T-helper 22 cell (primary cell): ENCODE measurements around the gene BLM.
"Not testable (repeated sequence)": the region's sequence is repeated elsewhere in the genome, so short reads cannot be mapped to it uniquely, and the experiment has no call there.

ENCODE experiments used
- DNase-seq: peaks from one replicate; pipeline ENCODE4 v3.0.0-alpha.2; 2020; ENCODE audit warnings: low read depth

The BLM gene

DNA sequence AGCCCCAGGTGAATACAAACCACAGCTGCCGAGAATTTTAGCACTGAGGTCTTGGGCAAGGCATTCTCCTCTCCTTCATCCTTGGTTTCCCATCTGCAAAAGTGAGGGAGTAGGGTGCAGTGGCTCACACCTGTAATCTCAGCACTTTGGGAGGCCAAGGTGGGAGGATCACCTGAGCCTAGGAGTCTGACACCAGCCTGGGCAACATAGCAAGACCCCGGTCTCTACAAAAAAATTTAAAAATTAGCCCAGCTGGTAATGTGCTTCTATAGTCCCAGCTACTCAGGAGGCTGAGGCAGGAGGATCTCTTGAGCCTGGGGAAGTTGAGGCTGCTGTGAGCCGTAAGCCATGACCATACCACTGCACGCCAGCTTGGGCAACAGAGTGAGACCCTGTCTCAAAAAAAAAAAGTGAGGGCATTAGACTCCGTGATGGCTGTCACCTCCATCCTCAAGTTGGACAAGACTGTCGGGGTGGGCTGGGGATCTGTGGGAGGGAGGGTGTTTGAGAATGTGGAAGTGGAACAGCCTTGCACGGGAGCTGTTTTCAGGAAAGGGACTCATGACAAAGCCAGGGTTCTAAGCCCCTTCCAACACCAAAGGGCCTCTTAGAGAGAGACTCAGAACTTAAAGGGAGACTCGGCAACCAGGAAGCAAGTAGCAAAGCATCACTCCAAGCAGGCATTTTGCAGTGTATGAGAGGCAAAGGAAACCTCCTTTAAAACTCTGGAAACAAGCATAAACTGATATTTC is 105.2 kb downstream of the BLM start:
- DNase-seq = no peak

DNA sequence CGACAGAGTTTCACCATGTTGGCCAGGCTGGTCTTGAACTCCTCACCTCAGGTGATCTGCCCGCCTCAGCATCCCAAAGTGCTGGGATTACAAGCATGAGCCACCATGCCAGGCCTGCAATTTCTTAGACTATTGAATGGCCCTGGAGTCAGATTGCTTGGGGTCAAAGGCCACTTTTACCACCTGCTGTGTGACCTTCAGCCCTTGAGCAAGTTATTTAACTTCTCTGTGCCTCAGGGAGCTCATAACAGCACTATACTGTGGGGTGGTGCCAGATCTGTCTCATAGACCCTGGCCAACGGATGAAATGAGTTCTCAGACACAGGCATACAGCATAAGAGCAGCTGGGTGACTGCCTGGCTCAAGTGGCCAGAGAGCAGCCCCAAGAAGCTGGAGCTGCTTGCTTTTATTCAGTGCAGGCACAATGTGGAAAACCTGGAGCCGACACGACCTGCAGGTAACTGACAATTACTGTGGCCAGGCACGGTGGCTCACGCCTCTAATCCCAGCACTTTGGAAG is 106.4 kb downstream of the BLM start:
- no peak for DNase-seq

GRCh38 chr15:90825115-90825899 is 108.2 kb downstream of the BLM start:
- DNase-seq = not testable (repeated sequence)

GRCh38 chr15:90826206-90826885 is 109.2 kb downstream of the BLM start:
- DNase-seq = not testable (repeated sequence)

- DNase-seq = no peak
These were observed 109.8 kb downstream of the BLM start for GRCh38 chr15:90826886-90827435.

DNA sequence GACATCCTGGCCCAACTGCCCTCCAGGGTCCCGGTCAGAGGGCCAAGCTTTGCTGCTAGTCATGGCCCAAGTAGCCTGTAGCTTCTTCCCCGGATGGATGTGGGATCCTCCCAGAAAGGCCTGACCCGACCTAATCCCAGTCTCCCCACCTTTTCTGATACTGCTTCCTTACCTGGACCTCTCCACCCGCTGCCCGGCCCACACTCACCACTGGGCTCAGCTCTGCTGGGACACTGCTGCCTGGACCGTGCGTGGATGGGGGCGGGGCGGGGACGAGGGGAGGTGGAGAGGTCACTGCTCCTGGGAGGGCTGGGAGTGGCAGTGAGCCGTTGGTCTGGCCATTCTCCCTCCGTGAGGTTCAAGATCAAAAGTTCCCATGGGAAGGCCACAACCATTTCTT is 111.0 kb downstream of the BLM start:
- DNase-seq = no peak

GRCh38 chr15:90829126-90829525 is 112.0 kb downstream of the BLM start:
- DNase-seq = no peak

GRCh38 chr15:90829942-90830440 is 112.8 kb downstream of the BLM start:
- DNase-seq = no peak

DNA sequence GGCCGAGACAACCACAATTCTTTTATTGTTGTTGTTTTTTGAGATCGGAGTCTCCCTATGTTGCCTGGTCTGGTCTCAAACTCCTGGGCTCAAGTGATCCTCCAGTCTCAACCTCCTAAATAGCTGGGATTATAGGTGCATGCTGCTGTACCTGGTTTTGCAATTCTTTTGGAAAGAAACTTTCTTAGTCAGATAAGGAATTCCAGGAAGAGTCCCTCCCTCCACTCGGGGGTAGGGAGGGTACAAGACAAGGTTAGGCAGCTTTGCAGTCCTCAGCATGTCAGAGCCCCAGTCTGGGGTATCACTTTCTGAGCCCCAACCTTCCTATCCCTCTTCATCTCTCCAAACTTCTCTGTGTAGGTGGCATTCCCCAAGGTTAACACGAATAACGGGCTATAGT is 117.5 kb downstream of the BLM start:
- no peak for DNase-seq

- DNase-seq = no peak
These were observed 119.2 kb downstream of the BLM start for GRCh38 chr15:90836296-90836871.

- no peak for DNase-seq
These were observed 119.9 kb downstream of the BLM start for GRCh38 chr15:90837094-90837493.

DNA sequence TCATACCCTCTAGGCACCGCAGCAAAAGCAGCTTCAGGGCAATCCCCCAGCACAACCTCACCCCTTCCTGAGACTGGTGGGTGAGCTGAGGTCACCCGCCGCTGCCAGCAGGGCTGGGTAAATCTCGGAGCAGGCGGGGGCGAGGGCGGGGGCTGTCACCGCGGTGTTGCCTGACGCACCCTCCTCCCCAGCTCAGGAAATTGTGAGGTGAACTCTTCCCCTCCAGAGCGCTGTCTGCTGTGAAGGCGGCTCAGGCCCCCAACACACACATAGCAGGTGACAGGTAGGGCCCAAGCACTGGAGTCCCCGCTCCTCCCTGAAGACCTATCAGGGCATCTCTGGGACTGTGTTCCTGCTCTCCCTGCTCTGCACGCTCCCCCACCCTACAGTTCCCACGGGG is 121.0 kb downstream of the BLM start:
- peak; percentile 82 for DNase-seq

DNA sequence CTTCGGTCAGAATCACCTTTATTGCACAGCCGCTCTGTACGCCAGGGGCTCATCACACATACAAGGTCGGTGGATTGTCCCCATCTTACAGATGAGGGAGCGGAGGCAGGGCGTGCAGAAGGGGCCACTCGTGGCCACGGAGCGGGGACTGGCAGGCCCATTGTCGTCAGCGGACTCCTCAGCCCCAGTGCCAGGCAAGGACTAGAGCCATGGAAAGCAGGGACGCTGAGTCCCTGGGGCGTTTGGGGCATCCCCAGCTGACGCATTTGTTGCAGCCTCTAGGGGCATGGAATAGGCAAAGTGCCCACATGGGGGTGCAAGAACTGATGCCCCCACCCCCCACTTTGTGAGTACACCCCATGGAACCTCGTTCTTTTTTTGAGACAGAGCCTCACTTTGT is 121.4 kb downstream of the BLM start:
- DNase-seq = no peak

- DNase-seq = no peak
These were observed 122.3 kb downstream of the BLM start for GRCh38 chr15:90839187-90840071.

GRCh38 chr15:90840157-90840855 is 123.2 kb downstream of the BLM start:
- no peak for DNase-seq

- no peak for DNase-seq
These were observed 123.8 kb downstream of the BLM start for GRCh38 chr15:90840954-90841353.

GRCh38 chr15:90844696-90845095 is 127.5 kb downstream of the BLM start:
- DNase-seq = no peak

DNA sequence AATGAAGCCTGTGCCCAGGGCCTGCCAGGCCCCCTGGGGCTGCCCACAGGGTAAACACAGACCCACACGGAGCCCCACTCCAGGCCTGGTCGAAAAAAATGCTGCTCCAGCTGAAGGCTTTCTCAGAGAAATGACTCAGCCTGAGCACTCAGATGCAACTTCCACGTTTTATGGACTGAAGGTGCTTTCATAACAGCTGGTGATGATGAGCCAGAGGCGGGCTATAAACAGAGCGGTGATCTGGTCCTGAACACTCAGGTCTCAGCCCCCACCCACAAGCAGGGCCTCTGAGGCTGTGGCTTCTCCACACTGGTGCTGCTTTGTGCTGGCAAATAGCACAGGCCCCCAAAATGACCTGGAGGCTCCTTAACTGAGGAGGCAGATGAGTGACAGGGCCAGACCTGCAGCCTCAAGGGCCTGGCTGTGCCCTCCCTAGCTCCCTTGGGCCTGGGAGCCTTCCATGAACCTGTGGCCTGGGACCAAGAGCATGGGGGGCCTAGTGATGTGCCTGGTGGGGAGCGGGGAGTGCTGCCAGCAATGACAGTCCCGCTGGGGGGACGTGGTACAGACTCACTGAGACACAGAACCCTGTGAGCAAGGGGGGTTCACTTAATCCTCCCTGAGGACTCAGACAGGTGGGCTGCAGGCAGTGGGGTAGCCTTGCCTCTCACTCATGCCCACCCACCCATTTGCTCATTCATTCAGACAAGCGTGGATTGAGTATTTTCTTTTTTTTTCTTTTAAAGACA is 128.2 kb downstream of the BLM start:
- DNase-seq = no peak

DNA sequence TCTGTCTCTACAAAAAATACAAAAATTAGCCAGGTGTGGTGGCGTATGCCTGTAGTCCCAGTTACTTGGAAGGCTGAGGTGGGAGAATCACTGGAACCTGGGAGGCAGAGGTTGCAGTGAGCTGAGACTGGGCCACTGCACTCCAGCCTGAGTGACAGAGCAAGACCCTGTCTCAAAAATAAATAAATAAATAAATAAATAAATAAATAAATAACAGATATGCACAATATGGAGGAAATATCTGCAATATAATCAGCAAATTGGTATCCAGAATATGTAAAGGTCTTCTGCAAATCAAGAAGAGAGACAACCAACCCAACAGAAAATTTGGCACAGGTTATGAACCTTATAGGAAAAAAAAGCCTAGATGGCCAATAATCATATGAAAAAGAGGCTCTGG is 132.3 kb downstream of the BLM start:
- not testable (repeated sequence) for DNase-seq
